Measurements from ENCODE around the gene PADI4. TPM values are rescaled to one million over a fixed set of nuclear protein-coding genes. Genes with fewer than 3 reads are reported as not detected.

PADI4 gene
- total RNA-seq, 1 donor from 2014 or later: 0.74 TPM

DNA sequence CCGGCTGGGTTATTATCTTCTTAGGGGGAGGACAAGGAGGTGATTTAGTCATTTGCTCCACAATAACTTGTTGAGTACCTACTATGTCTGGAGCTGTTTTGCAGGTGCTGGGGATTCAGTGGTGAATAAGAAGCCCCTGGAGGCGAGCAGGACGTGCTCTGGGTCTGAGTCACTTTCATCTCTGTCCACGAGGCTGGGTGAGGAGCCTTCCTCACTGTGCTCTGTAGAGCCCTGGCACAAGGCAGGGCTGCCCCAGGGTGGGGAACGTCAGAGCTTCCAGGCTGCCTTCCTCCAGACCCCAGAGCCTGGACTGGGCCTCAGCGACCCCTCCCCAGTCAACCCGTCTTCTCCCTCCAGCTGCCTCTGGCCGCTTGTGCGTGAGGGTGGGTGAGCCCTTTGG is 61.5 kb downstream of the PADI4 start:
- H3K4me3 ChIP-seq: no peak overlapping the region
- H3K4me1 ChIP-seq: no peaks in the 10 kb centered on the region
- H3K27me3 ChIP-seq: no peaks in the 10 kb centered on the region
- no peak for TF ChIP-seq POLR2A (IDR thresholded peaks at IDR 0.05)
- TF ChIP-seq, protein P1, sequence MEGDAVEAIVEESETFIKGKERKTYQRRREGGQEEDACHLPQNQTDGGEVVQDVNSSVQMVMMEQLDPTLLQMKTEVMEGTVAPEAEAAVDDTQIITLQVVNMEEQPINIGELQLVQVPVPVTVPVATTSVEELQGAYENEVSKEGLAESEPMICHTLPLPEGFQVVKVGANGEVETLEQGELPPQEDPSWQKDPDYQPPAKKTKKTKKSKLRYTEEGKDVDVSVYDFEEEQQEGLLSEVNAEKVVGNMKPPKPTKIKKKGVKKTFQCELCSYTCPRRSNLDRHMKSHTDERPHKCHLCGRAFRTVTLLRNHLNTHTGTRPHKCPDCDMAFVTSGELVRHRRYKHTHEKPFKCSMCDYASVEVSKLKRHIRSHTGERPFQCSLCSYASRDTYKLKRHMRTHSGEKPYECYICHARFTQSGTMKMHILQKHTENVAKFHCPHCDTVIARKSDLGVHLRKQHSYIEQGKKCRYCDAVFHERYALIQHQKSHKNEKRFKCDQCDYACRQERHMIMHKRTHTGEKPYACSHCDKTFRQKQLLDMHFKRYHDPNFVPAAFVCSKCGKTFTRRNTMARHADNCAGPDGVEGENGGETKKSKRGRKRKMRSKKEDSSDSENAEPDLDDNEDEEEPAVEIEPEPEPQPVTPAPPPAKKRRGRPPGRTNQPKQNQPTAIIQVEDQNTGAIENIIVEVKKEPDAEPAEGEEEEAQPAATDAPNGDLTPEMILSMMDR (IDR thresholded peaks at IDR 0.05): no peak
- TF ChIP-seq POLR2AphosphoS5 (IDR thresholded peaks at IDR 0.05; ENCODE audit: insufficient read depth in 1 of 2, low read depth in 1 of 2): no peak
- DNase-seq (ENCODE audit: extremely low spot score in 2 of 2): no peak
- H3K9me3 ChIP-seq: no peaks in the 10 kb centered on the region
- intact Hi-C loops (cut with DNase I): loop anchor here (10.0 kb wide), 1 partner anchor 805 kb away; no protein-coding TSS in a partner anchor
- H3K27ac ChIP-seq: no peak overlapping the region
- H3K36me3 ChIP-seq: no peaks in the 10 kb centered on the region

DNA sequence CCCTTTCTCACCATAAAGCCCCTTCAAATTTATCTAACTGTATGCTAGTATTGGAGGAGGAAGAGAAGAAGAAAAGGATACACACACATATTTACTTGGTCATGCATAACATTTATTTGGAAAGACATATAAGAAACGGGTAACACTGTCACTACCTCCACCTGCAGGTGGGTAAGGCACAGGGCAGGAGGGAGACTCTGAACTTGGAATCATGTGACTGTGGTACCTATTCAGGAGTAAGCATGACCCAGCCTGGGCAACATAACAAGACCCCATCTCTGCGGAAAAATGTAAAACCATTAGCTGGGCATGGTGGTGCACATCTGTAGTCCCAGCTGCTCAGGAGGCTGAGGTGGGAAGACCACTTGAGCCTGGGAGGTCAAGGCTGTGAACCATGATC is 62.6 kb downstream of the PADI4 start:
- TF ChIP-seq, protein P1 (IDR thresholded peaks at IDR 0.05): no peak
- no peak for TF ChIP-seq POLR2A (IDR thresholded peaks at IDR 0.05)
- no peak for TF ChIP-seq POLR2AphosphoS5 (IDR thresholded peaks at IDR 0.05; ENCODE audit: insufficient read depth in 1 of 2, low read depth in 1 of 2)
- Histone ChIP-seq H3K9me3 (no peaks in the 10 kb centered on the region), H3K4me3 (no peak overlapping the region), H3K27ac (no peak overlapping the region), H3K4me1 (no peaks in the 10 kb centered on the region), H3K27me3 (no peaks in the 10 kb centered on the region), H3K36me3 (no peaks in the 10 kb centered on the region)
- intact Hi-C loops (cut with DNase I): no loop called here
- no peak for DNase-seq (ENCODE audit: extremely low spot score in 2 of 2)

DNA sequence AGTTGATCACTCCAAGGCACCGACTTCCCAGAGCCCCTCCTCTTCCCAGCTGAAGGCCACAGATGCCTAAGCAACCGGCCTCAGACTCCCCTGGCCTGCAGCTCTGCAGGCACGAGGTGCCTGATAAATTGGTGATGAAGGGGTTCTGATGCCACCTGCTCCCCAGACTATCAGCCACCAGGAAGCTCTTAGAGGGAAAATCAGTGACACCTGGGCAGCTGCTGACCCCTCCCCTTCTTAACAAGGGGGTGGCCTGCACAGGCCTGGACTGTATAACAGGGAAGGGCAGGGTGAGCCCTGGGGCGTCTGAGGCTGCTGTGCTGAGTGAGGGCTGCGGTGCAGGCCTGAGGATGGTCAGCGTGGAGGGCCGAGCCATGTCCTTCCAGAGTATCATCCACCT is 63.9 kb downstream of the PADI4 start, which contains the start of gene PADI6:
TSS of gene PADI6 (plus strand) at position 301 of the 400 bp plus-strand sequence. CDS start at position 351, 50 bp downstream.
- Histone ChIP-seq H3K27me3 (no peaks in the 10 kb centered on the region), H3K9me3 (no peaks in the 10 kb centered on the region), H3K27ac (no peak within 1 kb of the TSS), H3K4me3 (no peak within 1 kb of the TSS), H3K4me1 (no peaks in the 10 kb centered on the region), H3K36me3 (no peaks in the 10 kb centered on the region)
- TF ChIP-seq POLR2A (IDR thresholded peaks at IDR 0.05) (no peak), POLR2AphosphoS5 (IDR thresholded peaks at IDR 0.05; ENCODE audit: insufficient read depth in 1 of 2, low read depth in 1 of 2) (no peak)
- TF ChIP-seq, protein P1 (IDR thresholded peaks at IDR 0.05): no peak
- DNase-seq (ENCODE audit: extremely low spot score in 2 of 2): no peak
- intact Hi-C loops (cut with DNase I): no loop called here

DNA sequence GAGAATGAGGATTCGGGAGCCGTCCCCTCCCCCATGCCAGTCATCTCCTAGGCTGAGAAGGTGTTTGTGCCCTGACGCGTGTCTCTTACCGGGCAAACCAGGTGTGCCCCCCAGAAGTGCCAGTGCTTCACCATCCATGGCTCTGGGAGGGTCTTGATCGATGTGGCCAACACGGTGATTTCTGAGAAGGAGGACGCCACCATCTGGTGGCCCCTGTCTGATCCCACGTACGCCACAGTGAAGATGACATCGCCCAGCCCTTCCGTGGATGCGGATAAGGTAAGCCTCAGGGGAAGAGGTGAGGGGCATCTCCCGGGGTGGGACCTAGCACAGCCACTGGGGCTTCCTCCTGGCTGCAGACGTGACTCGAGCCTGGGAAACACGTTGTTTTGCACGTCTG is 65.0 kb downstream of the PADI4 start:
- Histone ChIP-seq H3K36me3 (no peaks in the 10 kb centered on the region), H3K9me3 (no peaks in the 10 kb centered on the region), H3K4me3 (no peak overlapping the region), H3K27me3 (no peaks in the 10 kb centered on the region), H3K27ac (no peak overlapping the region), H3K4me1 (no peaks in the 10 kb centered on the region)
- intact Hi-C loops (cut with DNase I): no loop called here
- DNase-seq (ENCODE audit: extremely low spot score in 2 of 2): no peak
- TF ChIP-seq, protein P1 (IDR thresholded peaks at IDR 0.05): no peak
- no peak for TF ChIP-seq POLR2AphosphoS5 (IDR thresholded peaks at IDR 0.05; ENCODE audit: insufficient read depth in 1 of 2, low read depth in 1 of 2)
- no peak for TF ChIP-seq POLR2A (IDR thresholded peaks at IDR 0.05)

DNA sequence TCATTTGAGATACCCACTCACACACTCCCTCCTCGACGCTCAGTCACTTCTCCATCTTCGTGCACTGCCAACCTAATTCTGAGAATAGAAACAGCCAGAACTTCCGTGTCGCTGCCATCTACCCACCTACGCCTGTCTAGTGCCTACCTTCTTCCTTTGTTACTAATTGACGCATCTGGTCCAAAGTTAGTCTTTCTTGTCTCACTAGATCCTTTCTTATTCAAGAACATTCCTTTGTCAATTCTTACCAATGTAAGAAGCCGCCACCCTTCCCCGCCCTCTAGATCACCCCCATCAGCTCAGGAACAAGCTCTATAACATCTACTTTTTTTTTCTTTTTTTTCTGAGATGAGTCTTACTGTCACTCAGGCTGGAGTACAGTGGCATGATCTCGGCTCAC is 67.7 kb downstream of the PADI4 start:
- Histone ChIP-seq H3K27ac (no peak overlapping the region), H3K36me3 (no peaks in the 10 kb centered on the region), H3K4me1 (no peaks in the 10 kb centered on the region), H3K27me3 (no peaks in the 10 kb centered on the region), H3K9me3 (no peaks in the 10 kb centered on the region), H3K4me3 (no peak overlapping the region)
- intact Hi-C loops (cut with DNase I): no loop called here
- DNase-seq (ENCODE audit: extremely low spot score in 2 of 2): no peak
- TF ChIP-seq, protein P1 (IDR thresholded peaks at IDR 0.05): no peak
- no peak for TF ChIP-seq POLR2AphosphoS5 (IDR thresholded peaks at IDR 0.05; ENCODE audit: insufficient read depth in 1 of 2, low read depth in 1 of 2)
- TF ChIP-seq POLR2A (IDR thresholded peaks at IDR 0.05): no peak
